ENCODE results near the gene TRIM62. TPM values are rescaled to one million over a fixed set of nuclear protein-coding genes. Genes with fewer than 3 reads are reported as not detected.

Gene TRIM62
- total RNA-seq, 1 experiment from 2014 or later = 6.9 TPM

GRCh38 chr1:33183306-33183705 is 1.5 kb upstream of the TRIM62 start:
- Histone ChIP-seq H3K18ac (ENCODE audit: insufficient read length, low read depth, low read length) (no peak overlapping the region), H2BK120ac (ENCODE audit: low read depth, low read length, poor library complexity, severe bottlenecking) (no peak overlapping the region), H2BK12ac (ENCODE audit: insufficient read length, low read depth, low read length) (no peak overlapping the region), H3T11ph (ENCODE audit: low read length) (no peak overlapping the region), H3K79me2 (ENCODE audit: insufficient read depth, low read length) (no peaks in the 10 kb centered on the region), H3K79me1 (ENCODE audit: insufficient read depth, low read depth, low read length, poor library complexity, severe bottlenecking) (no peaks in the 10 kb centered on the region), H3K9me3 (ENCODE audit: control insufficient read depth, low read depth, low read length) (no peaks in the 10 kb centered on the region), H2AK5ac (ENCODE audit: insufficient read length, low read length) (no peak overlapping the region), H4K8ac (replicated peaks; ENCODE audit: insufficient read length, low read depth, low read length) (no peak overlapping the region), H4K5ac (ENCODE audit: insufficient read length, low read depth, low read length) (no peak overlapping the region), H3K4me2 (ENCODE audit: insufficient read depth, insufficient read length, low read length) (no peak overlapping the region), H4K91ac (ENCODE audit: insufficient read length, low read depth, low read length) (no peak overlapping the region), H3K23ac (ENCODE audit: insufficient read length, low read depth, low read length) (no peak overlapping the region), H3K56ac (ENCODE audit: insufficient read length, low read depth, low read length) (no peak overlapping the region), H3K27me3 (ENCODE audit: insufficient read depth, low read length) (no peaks in the 10 kb centered on the region), H3K9ac (ENCODE audit: extremely low read depth, insufficient read length, low read length) (no peak overlapping the region), H4K20me1 (ENCODE audit: control insufficient read depth, insufficient read depth, insufficient read length) (no peaks in the 10 kb centered on the region), H2BK15ac (ENCODE audit: low read depth, low read length) (no peak overlapping the region), H2AFZ (ENCODE audit: low read length) (no peak overlapping the region), H2BK5ac (ENCODE audit: insufficient read length, low read length) (no peak overlapping the region), H3K4me1 (ENCODE audit: insufficient read depth, low read length) (peaks cover 6% of the 10 kb centered on the region; the same call in 1 of the 2 replicates), H3K14ac (ENCODE audit: insufficient read depth, low read length) (no peak overlapping the region), H2BK20ac (ENCODE audit: low read depth, low read length, poor library complexity, severe bottlenecking) (no peak overlapping the region), H3K23me2 (ENCODE audit: insufficient read length, low read depth, low read length, poor library complexity, severe bottlenecking) (peaks cover 13% of the 10 kb centered on the region), H3K27ac (ENCODE audit: insufficient read length, low read depth, low read length) (no peak overlapping the region), H3K4ac (ENCODE audit: low read depth, low read length) (no peak overlapping the region)
- no peak; the same call in 2 of the 3 replicates for TF ChIP-seq CTCF (conservative IDR thresholded peaks at IDR 0.05)
- H3K4me1 Mint-ChIP-seq = peaks cover 26 to 29% of the 10 kb centered on the region in 2 experiments
- no peak for DNase-seq
- no CpG with 5 or more reads among the region's 2 CpGs for WGBS (ENCODE audit: extremely low coverage, insufficient read length, low lambda C conversion rate)
- peak overlapping the region in 1 of 2 experiments; percentile 78; a peak in 1 of 5 replicates for H3K4me3 Mint-ChIP-seq
- H3K27ac Mint-ChIP-seq = no peak overlapping the region
- no peaks in the 10 kb centered on the region for H3K9me3 Mint-ChIP-seq
- no peaks in the 10 kb centered on the region; a peak in 2 of 7 replicates for H3K36me3 Mint-ChIP-seq (ENCODE audit: insufficient read depth in 1 of 3, low read depth in 3 of 3)
- H3K27me3 Mint-ChIP-seq (ENCODE audit: low read depth) = peaks cover 27% of the 10 kb centered on the region

Data from H9 (cell line).